Activated naive CD4-positive, alpha-beta T cell (primary cell): ENCODE measurements around the gene NR2F6.
A peak's percentile ranks its signal among the peaks of the same experiment; 100 is the strongest.
"Not testable (repeated sequence)": the region's sequence is repeated elsewhere in the genome, so short reads cannot be mapped to it uniquely, and the experiment has no call there.

Experiments used
- DNase-seq, 4 experiments: peaks; one replicate each; lab custom pipeline; 2025; lab: John Stamatoyannopoulos, UW

The NR2F6 gene

DNA sequence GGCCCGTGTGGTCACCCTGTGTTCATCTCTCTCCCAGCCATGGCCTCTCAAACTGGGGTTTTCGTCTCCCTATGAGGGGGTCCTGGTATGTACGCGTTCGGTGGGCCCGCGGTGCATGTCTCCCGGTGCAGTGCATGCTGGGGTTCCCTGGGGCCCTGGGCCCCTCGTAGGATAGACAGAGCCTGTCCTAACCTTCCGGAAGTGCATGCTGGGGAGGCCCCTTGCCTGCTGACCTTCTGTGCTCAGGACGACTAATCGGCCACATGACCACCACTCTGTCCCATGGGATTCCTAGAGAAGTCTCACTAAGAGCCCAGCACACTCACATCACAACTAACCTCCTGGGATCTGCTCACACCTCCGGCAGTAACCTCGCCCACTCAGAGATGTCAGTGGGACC, 35.4 kb downstream of the NR2F6 start:
- no peak for DNase-seq

- DNase-seq: no peak
Measured at GRCh38 chr19:17209126-17210036, 36.3 kb downstream of the NR2F6 start.

- no peak for DNase-seq
Measured at GRCh38 chr19:17206736-17207581, 38.8 kb downstream of the NR2F6 start.

- DNase-seq: peak in 3 of 4 experiments; percentile 21 to 65 (median 65)
Measured at GRCh38 chr19:17205237-17206140, 40.2 kb downstream of the NR2F6 start.

DNA sequence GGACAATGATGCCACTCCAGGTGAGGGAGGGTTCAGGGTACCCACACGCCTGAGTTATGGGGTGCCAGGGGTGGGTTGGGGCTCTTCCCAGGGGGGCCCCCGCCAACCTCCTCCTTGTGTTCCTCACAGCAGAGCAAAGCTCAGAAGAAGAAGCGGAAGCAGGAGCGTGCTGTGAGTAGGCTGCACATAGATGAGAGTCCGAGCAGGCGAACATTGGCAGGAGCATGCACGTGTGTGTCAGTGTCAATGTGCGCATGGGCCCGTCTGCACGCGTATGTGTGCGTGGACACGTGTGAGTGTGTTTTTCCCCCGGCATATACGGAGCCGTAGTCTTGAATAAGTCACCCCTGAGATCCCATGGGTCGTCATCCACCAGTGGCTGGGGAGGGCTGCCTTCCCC, 43.0 kb downstream of the NR2F6 start:
- DNase-seq: no peak

DNA sequence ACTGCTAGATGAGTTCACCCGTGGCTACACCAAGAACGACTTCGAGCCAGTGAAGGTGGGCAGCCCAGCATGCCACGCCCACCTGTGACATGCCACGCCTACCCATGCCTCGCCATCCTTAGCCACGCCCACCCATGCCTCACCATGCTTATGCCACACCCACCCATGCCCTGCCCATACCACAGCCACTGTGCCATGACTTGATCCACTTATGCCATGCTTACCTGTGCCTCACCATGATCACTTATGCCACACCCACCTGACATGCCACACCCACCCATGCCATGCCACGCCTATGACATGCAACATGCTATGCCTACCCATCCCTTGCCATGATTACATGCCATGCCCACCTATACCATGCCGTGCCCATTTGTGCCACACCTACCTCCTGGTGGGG, 43.5 kb downstream of the NR2F6 start:
- DNase-seq: no peak

DNA sequence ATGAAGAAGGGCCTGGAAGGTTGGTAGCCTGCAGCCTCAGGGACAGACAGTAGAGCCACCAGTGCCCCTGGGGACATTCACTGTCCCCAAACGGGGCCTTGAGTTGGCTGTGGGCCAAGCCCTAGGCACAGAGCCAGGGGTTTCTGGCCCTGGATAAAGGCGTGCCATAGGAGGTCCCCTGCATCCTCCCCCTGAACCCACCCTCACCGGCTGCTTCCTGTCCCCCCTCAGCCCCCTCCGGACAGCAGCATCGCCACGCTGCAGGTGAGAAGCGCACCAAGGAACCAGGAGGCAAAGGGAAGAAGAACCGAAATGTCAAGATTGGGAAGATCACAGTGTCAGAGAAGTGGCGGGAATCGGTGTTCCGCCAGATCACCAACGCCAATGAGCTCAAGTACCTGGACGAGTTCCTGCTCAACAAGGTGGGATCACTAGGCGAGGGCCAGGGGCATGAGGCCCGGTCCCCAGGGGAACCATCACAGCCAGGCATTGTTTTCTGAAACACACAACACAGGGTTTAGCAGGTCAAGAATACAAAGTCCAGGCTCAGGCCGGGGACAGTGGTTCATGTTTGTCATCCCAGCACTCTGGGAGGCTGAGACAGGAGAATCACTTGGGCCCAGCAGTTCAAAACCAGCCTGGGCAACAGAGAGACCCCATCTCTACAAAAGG, 45.2 kb downstream of the NR2F6 start:
- DNase-seq: no peak

GRCh38 chr19:17197666-17198065, 48.1 kb downstream of the NR2F6 start:
- no peak for DNase-seq

GRCh38 chr19:17196610-17197009, 49.1 kb downstream of the NR2F6 start:
- no peak for DNase-seq

GRCh38 chr19:17195106-17195505, 50.6 kb downstream of the NR2F6 start:
- no peak for DNase-seq

GRCh38 chr19:17194608-17195007, 51.1 kb downstream of the NR2F6 start:
- no peak for DNase-seq

GRCh38 chr19:17192751-17193150, 53.0 kb downstream of the NR2F6 start:
- DNase-seq: no peak

DNA sequence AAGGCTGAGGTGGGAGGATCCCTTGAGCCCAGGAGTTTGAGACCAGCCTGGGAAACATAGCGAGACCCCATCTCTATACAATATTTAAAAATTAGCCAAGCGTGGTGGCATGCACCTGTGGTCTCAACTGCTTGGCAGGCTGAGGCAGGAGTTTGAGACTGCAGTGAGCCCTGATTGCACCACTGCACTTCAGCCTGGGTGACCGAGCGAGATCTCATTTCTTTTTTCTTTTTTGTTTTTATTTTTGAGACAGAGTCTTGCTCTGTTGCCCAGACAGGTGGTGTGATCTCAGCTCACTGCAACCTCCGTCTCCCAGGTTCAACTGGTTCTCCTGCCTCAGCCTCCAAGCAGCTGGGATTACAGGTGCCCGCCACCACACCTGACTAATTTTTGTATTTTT, 54.0 kb downstream of the NR2F6 start:
- DNase-seq: not testable (repeated sequence)

GRCh38 chr19:17185590-17185989, 60.1 kb downstream of the NR2F6 start:
- DNase-seq: no peak

DNA sequence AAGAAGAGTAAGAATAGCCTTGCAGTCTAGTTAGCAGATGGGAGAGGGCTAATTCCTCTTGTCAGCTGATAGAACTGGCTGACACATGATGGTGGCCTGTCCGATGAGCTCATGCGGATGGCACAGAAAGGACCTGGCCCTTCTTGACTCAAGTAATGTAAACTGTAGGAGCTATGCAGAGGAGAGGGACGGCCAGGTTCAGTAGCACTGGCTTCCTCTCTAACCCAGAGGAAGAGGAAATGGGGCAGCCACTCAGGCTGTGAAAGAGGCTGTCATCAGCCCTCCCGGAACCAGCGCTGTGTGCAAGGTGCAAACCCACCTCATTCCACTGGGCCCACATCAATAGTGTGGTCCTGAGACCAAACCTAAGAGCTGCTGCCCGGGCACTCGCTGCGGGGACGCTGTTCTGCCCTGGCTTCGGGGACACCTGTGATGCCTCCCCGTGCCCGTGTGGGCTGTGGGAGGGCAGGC, 61.3 kb downstream of the NR2F6 start:
- peak in 2 of 4 experiments; percentile 18 to 45 for DNase-seq

DNA sequence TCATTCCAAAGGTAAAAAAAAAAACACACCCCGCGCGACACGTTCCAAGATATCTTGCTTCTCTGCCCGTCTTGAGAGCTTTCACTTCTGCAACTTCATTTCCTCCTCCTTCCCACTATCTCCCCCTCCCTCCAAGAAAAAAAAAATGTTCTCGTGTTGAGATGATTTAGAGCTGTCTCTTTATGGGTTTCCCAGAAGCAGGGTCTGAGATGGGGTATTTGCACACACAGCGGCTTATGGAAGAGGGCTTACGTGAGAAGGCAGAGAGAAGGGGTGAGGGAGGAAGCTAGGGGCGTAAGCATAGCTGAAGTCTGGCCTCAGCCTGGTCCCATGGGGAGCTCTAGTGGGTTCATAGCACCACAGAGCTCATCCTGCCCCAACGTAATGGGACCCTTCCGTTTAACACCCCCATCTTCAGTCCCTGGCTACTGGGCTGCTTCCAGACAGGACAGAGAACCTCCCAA, 61.8 kb downstream of the NR2F6 start:
- DNase-seq: no peak

DNA sequence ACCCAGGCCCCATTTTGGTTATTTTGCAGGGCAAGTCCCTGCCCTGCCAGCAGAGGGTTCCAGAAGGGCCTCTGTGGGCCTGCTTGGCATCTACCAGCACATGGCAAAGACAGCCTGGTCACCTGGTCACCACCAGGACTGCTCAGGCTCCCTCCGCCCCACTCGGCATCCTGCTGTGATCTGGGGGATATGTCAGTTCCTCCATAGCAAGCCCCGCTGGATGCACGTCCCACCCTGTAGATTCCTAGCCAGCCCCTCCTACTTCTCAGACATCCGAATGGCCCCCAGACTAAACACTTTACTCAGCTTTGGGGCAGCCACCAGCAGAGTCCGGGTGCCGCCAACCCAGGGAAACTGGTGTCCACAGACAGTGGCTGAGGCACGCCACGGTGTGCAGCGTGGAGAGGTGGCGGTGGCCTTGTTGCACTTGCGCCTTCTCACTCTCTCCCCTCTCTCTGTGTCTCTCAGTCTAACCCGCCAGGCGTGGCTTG, 62.4 kb downstream of the NR2F6 start:
- DNase-seq: peak in 1 of 4 experiments; percentile 11
